T-helper 17 cell (primary cell): ENCODE results near the gene AK8. TPM values are rescaled to one million over a fixed set of nuclear protein-coding genes. Genes with fewer than 3 reads are reported as not detected.

Source experiments
- ATAC-seq: fragments of 150-1000 bp; cut with Tn5 transposase; 2 replicates; pipeline ENCODE4 v1.10.0; 2021; ENCODE audit warnings: mild to moderate bottlenecking, moderate library complexity
- DNase-seq, 3 donors: peaks; one replicate each; pipeline versions ENCODE4 v3.0.0 to v3.0.0-alpha.2; 2020 to 2021
- H3K9me3 ChIP-seq: one replicate; pipeline ENCODE4 v1.7.0; 2013; ENCODE audit warnings: low read length, mild to moderate bottlenecking; ENCODE audit not compliant: control insufficient read depth, poor library complexity, severe bottlenecking
- H3K27ac Mint-ChIP-seq: one replicate; pipeline ENCODE4 v1.8.0; 2022; ENCODE audit warnings: mild to moderate bottlenecking, moderate library complexity, mixed read lengths
- H3K27me3 Mint-ChIP-seq: one replicate; pipeline ENCODE4 v1.8.0; 2022; ENCODE audit warnings: mixed read lengths
- H3K36me3 Mint-ChIP-seq: one replicate; pipeline ENCODE4 v1.8.0; 2022; ENCODE audit warnings: low read depth, mixed read lengths
- H3K4me1 Mint-ChIP-seq: one replicate; pipeline ENCODE4 v1.8.0; 2022; ENCODE audit warnings: mild to moderate bottlenecking, mixed read lengths
- H3K4me3 Mint-ChIP-seq: one replicate; pipeline ENCODE4 v1.8.0; 2022; ENCODE audit warnings: mild to moderate bottlenecking, moderate library complexity, mixed read lengths
- total RNA-seq, 4 donors: library from RNA in 2 of 4; stranded (reverse) in 2 of 4; gene quantifications; one replicate each; pipeline ENCODE4 v1.2.3 and lab custom pipeline; 2022 to 2026

The AK8 gene
- total RNA-seq, 2 donors from 2014 or later, result 0.32 TPM; not detected in 1

DNA sequence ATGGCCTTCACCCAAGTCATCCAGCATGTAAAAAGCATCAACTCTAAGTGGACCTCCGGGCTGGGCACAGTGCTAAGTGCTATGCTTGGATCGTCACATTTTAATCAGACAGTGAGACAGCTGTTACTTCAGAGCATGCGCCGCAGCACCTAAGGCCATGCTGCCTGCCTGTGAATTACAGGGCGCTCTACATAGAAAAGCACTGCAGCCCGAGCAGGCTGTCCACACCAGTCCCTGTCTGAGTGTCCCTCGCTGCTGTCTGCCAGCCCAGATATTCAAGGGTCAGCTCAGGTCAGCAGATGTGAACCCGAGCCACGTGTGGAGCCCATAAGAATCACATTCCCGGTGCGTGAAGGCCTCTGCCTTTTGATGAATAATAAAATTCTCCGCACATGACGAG is 37.1 kb downstream of the AK8 start:
- DNase-seq, result no peak
- no peaks in the 10 kb centered on the region for H3K9me3 ChIP-seq
- no peak for ATAC-seq

DNA sequence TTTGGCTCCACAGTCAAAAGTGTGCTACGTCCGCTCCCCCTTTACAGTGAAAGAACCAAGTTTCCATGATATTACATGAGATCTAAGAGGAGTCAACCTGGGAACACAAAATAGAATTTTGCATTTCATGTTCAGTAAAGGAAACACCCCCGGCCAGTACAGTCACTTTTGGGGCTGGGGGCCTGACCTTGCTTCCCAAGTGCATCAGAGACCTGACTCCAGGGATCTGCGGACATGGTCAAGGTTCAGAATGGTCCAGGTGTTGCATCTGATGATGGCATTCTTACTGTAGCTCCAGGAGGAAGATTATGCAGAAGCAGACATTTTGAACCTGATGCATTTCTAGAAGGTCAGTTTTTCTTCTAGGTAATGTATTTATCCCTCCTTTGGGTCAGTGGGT is 39.8 kb downstream of the AK8 start:
- no peak for DNase-seq
- H3K36me3 Mint-ChIP-seq, result no peaks in the 10 kb centered on the region
- H3K9me3 ChIP-seq, result peaks cover 3% of the 10 kb centered on the region
- no peak overlapping the region for H3K27ac Mint-ChIP-seq
- ATAC-seq, result no peak
- peaks cover 42% of the 10 kb centered on the region for H3K27me3 Mint-ChIP-seq
- no peak overlapping the region for H3K4me3 Mint-ChIP-seq
- H3K4me1 Mint-ChIP-seq, result no peaks in the 10 kb centered on the region

More for the DNA sequence above, 37.1 kb downstream of the AK8 start:
- Mint-ChIP-seq H3K4me3 (no peak overlapping the region), H3K36me3 (no peaks in the 10 kb centered on the region), H3K4me1 (no peaks in the 10 kb centered on the region), H3K27ac (no peak overlapping the region), H3K27me3 (peaks cover 27% of the 10 kb centered on the region)

DNA sequence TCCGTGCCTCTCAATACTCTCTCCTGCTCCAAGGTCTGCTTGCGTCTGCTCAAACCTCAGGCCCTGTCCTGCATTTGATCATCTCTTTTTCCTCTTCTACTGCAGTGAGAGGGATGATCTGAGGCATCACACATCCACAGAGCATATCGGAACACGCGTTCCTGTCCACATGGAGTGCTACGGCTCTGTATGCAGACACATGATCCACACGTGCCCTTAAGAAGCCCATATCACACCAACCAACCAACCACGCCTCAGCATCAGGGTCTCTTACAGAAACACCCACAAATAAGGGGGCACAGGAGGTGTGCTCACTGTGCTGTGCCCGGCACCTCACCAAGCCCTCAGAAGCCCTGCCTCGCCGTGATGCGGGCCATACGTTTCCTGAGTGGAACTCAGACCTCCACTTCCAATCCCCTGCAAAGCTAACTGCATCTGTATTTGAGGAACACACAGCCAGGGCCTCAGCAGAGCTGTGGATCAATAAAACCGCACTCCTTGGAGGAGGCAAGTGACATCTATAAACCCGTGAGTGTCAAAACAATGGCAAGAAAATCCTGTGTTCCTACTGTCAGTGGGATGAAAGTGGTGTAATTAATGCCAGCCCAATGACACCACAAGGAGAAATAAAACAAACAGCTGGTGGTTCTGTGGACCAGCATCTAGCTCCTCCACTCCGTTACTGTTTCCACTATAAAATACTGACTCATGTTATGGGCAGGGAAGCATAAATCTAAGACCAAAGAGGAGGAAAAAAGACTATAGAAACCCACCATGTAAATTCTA is 40.4 kb downstream of the AK8 start:
- H3K36me3 Mint-ChIP-seq, result no peaks in the 10 kb centered on the region
- H3K9me3 ChIP-seq, result peaks cover 3% of the 10 kb centered on the region
- DNase-seq (no peak), ATAC-seq (no peak)
- H3K4me1 Mint-ChIP-seq, result no peaks in the 10 kb centered on the region
- no peak overlapping the region for H3K4me3 Mint-ChIP-seq
- H3K27me3 Mint-ChIP-seq, result peaks cover 44% of the 10 kb centered on the region
- peak overlapping the region; percentile 29 for H3K27ac Mint-ChIP-seq

DNA sequence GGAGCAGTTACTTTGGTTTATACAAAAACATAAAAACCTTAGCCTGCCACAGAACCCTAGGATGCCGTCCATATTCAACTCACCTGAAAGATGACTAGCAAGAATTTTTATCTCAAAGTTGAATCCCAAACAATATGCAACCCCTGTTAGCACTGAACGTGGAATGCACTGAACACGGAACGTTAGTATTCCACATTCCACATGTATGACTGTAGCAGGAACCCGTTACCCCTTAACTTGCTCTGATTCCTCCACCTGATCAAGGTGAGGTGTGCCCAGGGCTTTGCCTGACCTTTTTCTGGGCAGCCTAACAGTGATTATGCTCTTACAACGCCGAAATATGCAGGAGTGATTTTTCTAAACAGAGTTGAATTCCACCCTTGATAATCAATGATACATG is 43.7 kb downstream of the AK8 start:
- Mint-ChIP-seq H3K27ac (no peak overlapping the region), H3K36me3 (no peaks in the 10 kb centered on the region), H3K27me3 (peaks cover 47% of the 10 kb centered on the region), H3K4me3 (no peak overlapping the region), H3K4me1 (no peaks in the 10 kb centered on the region)
- ATAC-seq (no peak), DNase-seq (no peak)
- H3K9me3 ChIP-seq, result peaks cover 3% of the 10 kb centered on the region

GRCh38 chr9:132833550-132834121 is 44.4 kb downstream of the AK8 start:
- Mint-ChIP-seq H3K27ac (no peak overlapping the region), H3K4me3 (no peak overlapping the region), H3K27me3 (peaks cover 44% of the 10 kb centered on the region), H3K36me3 (no peaks in the 10 kb centered on the region), H3K4me1 (no peaks in the 10 kb centered on the region)
- DNase-seq (no peak), ATAC-seq (no peak)
- H3K9me3 ChIP-seq, result peaks cover 3% of the 10 kb centered on the region

DNA sequence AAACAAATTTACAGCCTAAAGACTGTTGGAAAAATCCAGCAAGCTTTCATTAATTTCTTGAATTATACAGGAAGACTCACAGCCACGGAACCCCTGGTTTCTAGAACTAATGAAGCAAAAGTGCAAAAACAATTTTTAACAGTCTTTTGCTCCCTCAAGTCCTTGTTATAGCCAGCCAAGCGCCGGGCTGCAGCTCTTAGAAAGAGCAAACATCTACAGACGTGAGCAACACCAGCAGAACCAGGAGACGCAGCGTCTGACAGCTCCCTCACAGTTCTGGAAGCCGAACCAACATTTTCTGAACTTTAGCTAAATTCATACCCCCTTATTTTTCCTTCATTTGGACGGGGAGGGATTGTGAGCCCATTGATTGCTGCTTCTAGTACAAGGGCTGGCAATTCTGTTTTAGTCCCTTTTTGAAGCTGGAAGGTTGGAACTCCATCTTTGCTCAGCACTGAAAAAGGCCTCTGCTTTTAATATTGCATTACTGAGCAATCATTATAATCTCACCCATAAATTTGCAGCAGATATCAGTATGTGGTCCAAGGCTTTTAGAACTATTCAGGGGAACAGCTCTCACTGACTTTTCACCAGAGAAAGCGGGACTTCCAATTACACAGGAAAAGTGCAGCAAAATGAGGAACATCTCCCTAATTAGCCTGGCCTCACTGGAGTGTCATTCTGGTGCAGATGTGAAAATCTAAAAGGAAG is 45.8 kb downstream of the AK8 start:
- DNase-seq (no peak), ATAC-seq (no peak)
- peaks cover 3% of the 10 kb centered on the region for H3K9me3 ChIP-seq
- Mint-ChIP-seq H3K27me3 (peaks cover 44% of the 10 kb centered on the region), H3K27ac (no peak overlapping the region), H3K36me3 (no peaks in the 10 kb centered on the region), H3K4me3 (no peak overlapping the region), H3K4me1 (peaks cover 2% of the 10 kb centered on the region)

DNA sequence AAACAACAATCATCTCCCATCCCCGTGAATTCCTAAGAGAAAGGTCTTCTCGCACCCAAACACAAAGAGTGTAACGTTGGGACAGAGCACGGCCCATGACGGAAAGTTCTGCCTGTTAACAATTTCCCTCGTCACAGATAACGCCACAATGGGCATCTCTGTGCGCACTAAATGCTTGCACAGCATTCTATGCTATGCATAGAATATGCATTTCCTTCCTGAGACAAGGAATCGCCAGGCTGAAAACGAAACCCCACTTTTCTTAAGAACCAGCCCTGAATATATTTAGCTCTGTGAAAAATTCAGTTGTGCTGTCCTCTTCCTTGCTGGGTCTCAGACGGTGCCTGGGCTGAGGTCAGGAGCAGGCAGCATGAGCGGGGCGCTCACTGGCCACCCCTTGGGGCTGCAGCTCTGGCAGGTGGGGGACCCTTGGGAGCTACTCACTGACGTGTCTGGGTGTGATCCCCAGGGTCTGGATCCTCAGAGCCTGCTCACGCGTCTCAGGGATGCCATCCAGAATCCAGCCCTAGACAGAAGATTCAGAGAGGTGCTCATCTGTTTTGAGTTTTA is 49.8 kb downstream of the AK8 start:
- Mint-ChIP-seq H3K4me1 (peaks cover 2% of the 10 kb centered on the region), H3K27ac (no peak overlapping the region), H3K36me3 (no peaks in the 10 kb centered on the region), H3K4me3 (no peak overlapping the region), H3K27me3 (peaks cover 56% of the 10 kb centered on the region)
- DNase-seq, result no peak
- no peaks in the 10 kb centered on the region for H3K9me3 ChIP-seq
- ATAC-seq, result no peak

DNA sequence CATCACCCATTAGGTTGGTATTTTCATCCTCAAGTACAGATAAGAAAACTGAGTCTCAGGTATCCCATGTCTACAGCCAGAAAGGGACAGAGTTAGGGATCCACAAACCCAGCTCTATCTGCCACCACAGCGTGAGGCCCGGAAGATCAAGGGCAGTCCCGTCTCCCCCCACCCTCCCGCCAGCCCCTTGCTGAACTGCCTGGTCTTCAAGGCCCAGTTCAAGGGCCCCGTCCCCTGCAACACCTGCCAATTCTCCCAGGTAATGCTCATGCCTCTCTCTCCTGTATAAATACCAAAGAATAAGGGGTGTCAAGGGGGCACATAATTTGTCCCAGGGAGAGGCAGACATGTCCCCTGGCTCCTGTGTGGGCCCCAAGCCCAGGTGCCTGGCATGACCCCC is 50.7 kb downstream of the AK8 start:
- H3K36me3 Mint-ChIP-seq, result no peaks in the 10 kb centered on the region
- H3K4me1 Mint-ChIP-seq, result peaks cover 2% of the 10 kb centered on the region
- no peaks in the 10 kb centered on the region for H3K9me3 ChIP-seq
- no peak overlapping the region for H3K4me3 Mint-ChIP-seq
- no peak overlapping the region for H3K27ac Mint-ChIP-seq
- ATAC-seq (no peak), DNase-seq (no peak)
- peaks cover 63% of the 10 kb centered on the region for H3K27me3 Mint-ChIP-seq

DNA sequence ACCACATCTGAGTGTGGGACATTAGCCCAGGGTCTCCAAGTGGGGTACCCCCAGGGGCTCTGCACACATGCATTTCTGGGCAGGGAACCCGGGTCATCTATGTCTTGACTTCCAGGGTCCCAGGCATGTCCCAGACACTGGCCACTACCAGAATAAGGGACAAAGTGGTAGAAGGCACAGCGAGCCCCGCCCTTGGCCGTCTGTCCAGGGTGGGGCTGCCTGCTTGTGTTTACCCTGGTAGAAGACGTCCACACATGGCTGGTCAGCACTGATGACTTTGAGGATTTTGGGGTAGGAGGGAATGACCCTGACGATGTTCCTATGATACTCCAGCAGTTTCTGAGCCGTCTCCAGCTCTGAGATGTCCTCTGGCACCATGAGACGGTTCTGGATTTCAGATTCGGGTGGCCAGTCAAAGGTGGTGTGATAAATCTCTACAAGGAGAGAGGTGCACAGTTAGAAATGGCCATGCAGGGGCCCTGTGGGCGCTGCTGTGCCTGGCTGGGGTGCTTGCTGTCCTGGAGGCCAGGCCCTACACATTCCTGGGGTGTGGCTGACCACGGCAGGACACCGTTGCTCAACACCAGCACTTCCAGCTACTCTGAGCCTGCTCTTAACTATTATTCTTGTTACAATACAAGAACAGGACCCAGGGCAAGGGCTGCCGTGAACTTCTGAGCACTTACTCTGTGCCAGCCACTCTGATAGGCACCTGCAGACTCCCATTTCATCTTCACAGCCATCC is 51.3 kb downstream of the AK8 start:
- DNase-seq (no peak), ATAC-seq (no peak)
- Mint-ChIP-seq H3K27ac (no peak overlapping the region), H3K4me1 (peaks cover 2% of the 10 kb centered on the region), H3K27me3 (peaks cover 64% of the 10 kb centered on the region), H3K36me3 (no peaks in the 10 kb centered on the region), H3K4me3 (no peak overlapping the region)
- no peaks in the 10 kb centered on the region for H3K9me3 ChIP-seq

GRCh38 chr9:132826131-132826530 is 52.0 kb downstream of the AK8 start:
- DNase-seq (no peak), ATAC-seq (no peak)
- H3K27ac Mint-ChIP-seq, result no peak overlapping the region
- H3K4me1 Mint-ChIP-seq, result peaks cover 2% of the 10 kb centered on the region
- no peaks in the 10 kb centered on the region for H3K9me3 ChIP-seq
- H3K4me3 Mint-ChIP-seq, result no peak overlapping the region
- peaks cover 60% of the 10 kb centered on the region for H3K27me3 Mint-ChIP-seq
- H3K36me3 Mint-ChIP-seq, result no peaks in the 10 kb centered on the region

- Mint-ChIP-seq H3K4me3 (no peak overlapping the region), H3K36me3 (no peaks in the 10 kb centered on the region), H3K27me3 (peaks cover 60% of the 10 kb centered on the region), H3K4me1 (peaks cover 2% of the 10 kb centered on the region), H3K27ac (no peak overlapping the region)
- H3K9me3 ChIP-seq, result no peaks in the 10 kb centered on the region
- no peak for DNase-seq
- ATAC-seq, result no peak
Observed at GRCh38 chr9:132825430-132825829, 52.7 kb downstream of the AK8 start.

DNA sequence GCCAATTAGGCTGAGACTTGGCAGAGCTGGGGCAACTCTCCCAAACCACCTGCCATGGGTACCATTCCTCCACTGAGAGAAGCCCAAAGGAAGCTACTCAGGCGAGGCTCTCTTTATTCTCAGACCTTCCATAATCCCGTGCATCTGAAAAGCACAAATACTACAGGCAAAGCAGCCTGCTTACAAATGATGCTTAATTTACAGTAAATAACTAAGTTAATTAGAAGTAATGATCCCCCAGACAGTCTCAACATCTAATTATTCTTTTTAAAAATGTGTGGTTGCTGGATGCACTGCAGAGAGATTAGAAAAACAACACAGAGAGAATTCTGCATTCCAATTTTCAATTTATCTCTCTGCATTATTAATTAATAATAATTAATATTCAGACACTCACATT is 53.1 kb downstream of the AK8 start:
- Mint-ChIP-seq H3K4me1 (peaks cover 2% of the 10 kb centered on the region), H3K27me3 (peaks cover 62% of the 10 kb centered on the region), H3K27ac (no peak overlapping the region), H3K36me3 (no peaks in the 10 kb centered on the region), H3K4me3 (no peak overlapping the region)
- no peaks in the 10 kb centered on the region for H3K9me3 ChIP-seq
- ATAC-seq, result no peak
- DNase-seq, result no peak

- no peak for ATAC-seq
- Mint-ChIP-seq H3K36me3 (no peaks in the 10 kb centered on the region), H3K27me3 (peaks cover 70% of the 10 kb centered on the region), H3K4me1 (peaks cover 2% of the 10 kb centered on the region), H3K27ac (no peak overlapping the region), H3K4me3 (no peak overlapping the region)
- DNase-seq, result no peak
- H3K9me3 ChIP-seq, result no peaks in the 10 kb centered on the region
Observed at GRCh38 chr9:132824151-132824550, 53.9 kb downstream of the AK8 start.
